HEK293T (cell line): ENCODE measurements around the gene LRRC57.
A peak's percentile ranks its signal among the peaks of the same experiment; 100 is the strongest.

ENCODE experiments used
- CTCF ChIA-PET: fragments of 350-600 bp; formaldehyde crosslinking; extraction: SDS; loops from one replicate; lab custom pipeline; 2021; ENCODE audit warnings: antibody characterized with exemption, inconsistent platforms; lab: Yijun Ruan, JAX
- POLR2A ChIA-PET: fragments of 350-600 bp; formaldehyde crosslinking; extraction: SDS; loops from one replicate; lab custom pipeline; 2020; ENCODE audit warnings: antibody characterized with exemption, inconsistent platforms; lab: Yijun Ruan, JAX
- DNase-seq: peaks from one replicate; pipeline ENCODE4 v3.0.0; 2012; ENCODE audit warnings: mixed read lengths; ENCODE audit errors: extremely low spot score
- ARNT ChIP-seq: fragments of 450-650 bp; IDR thresholded peaks from 2 replicates; pipeline ENCODE4 v1.6.1; 2017; ENCODE audit warnings: mild to moderate bottlenecking
- BHLHE40 ChIP-seq: fragments of 450-650 bp; IDR thresholded peaks from 2 replicates; pipeline ENCODE4 v1.6.1; 2016; ENCODE audit warnings: mild to moderate bottlenecking, moderate library complexity, borderline replicate concordance
- CTBP1 ChIP-seq: fragments of 450-650 bp; IDR thresholded peaks from 2 replicates; pipeline ENCODE4 v1.6.1; 2016; ENCODE audit warnings: borderline replicate concordance
- ELF4 ChIP-seq: fragments of 450-650 bp; IDR thresholded peaks from 2 replicates; pipeline ENCODE4 v1.6.1; 2017; ENCODE audit warnings: antibody characterized with exemption
- FOXA1 ChIP-seq: fragments of 450-650 bp; IDR thresholded peaks from 2 replicates; pipeline ENCODE4 v1.6.1; 2016; ENCODE audit warnings: mild to moderate bottlenecking
- FOXK2 ChIP-seq: fragments of 450-650 bp; IDR thresholded peaks from 2 replicates; pipeline ENCODE4 v1.6.1; 2016; ENCODE audit warnings: mild to moderate bottlenecking
- FOXM1 ChIP-seq: fragments of 450-650 bp; IDR thresholded peaks from 2 replicates; pipeline ENCODE4 v1.6.1; 2017; ENCODE audit warnings: mild to moderate bottlenecking, borderline replicate concordance
- HDGF ChIP-seq: fragments of 450-650 bp; IDR thresholded peaks from 2 replicates; pipeline ENCODE4 v1.6.1; 2017; ENCODE audit warnings: antibody characterized with exemption, borderline replicate concordance
- L3MBTL2 ChIP-seq: fragments of 450-650 bp; conservative IDR thresholded peaks from 2 replicates; pipeline ENCODE4 v1.6.1; 2016; ENCODE audit warnings: mild to moderate bottlenecking
- LEF1 ChIP-seq: fragments of 450-650 bp; IDR thresholded peaks from 2 replicates; pipeline ENCODE4 v1.6.1; 2017; ENCODE audit warnings: mild to moderate bottlenecking, borderline replicate concordance
- NFRKB ChIP-seq: fragments of 450-650 bp; IDR thresholded peaks from 2 replicates; pipeline ENCODE4 v1.6.1; 2016; ENCODE audit warnings: mild to moderate bottlenecking, moderate library complexity
- SP1 ChIP-seq: fragments of 450-650 bp; IDR thresholded peaks from 2 replicates; pipeline ENCODE4 v1.6.1; 2017
- SUZ12 ChIP-seq: fragments of 450-650 bp; IDR thresholded peaks from 2 replicates; pipeline ENCODE4 v1.6.1; 2016; ENCODE audit warnings: mild to moderate bottlenecking
- TARDBP ChIP-seq: fragments of 450-650 bp; IDR thresholded peaks from 2 replicates; pipeline ENCODE4 v1.6.1; 2016
- ZNF384 ChIP-seq: fragments of 450-650 bp; IDR thresholded peaks from 2 replicates; pipeline ENCODE4 v1.6.1; 2016
- TF ChIP-seq, protein P1 (sequence below): fragments of 450-650 bp; IDR thresholded peaks from 2 replicates; pipeline ENCODE4 v1.6.1; 2016

LRRC57 gene

DNA sequence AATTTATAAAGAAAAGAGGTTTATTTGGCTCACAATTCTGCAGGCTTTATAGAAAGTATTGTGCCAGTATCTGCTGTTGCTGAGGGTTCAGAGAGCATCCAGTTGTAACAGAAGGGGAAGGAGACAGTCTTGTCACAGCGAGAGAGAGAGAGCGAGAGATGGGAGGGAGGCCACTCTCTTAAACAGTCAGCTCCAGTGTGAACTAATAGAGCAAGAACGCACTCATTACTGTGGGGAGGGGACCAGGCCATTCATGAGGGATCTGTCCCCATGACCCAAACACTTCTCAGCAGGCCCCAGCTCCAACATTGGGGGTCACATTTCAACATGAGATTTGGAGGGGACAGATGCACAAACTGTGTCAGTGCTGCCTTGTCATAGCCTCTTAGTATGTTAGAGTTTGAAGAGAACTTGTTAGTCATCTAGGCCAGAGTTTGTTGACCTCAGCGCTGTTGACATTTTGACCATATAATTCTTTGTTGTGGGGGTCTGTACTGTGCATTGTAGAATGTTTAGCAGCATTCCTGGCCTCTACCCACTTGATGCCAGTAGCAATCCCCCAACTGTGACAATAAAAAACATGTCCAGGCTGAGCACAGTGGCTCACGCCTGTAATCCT lies 42.1 kb upstream of the LRRC57 start:
- TF ChIP-seq SP1 = no peak

DNA sequence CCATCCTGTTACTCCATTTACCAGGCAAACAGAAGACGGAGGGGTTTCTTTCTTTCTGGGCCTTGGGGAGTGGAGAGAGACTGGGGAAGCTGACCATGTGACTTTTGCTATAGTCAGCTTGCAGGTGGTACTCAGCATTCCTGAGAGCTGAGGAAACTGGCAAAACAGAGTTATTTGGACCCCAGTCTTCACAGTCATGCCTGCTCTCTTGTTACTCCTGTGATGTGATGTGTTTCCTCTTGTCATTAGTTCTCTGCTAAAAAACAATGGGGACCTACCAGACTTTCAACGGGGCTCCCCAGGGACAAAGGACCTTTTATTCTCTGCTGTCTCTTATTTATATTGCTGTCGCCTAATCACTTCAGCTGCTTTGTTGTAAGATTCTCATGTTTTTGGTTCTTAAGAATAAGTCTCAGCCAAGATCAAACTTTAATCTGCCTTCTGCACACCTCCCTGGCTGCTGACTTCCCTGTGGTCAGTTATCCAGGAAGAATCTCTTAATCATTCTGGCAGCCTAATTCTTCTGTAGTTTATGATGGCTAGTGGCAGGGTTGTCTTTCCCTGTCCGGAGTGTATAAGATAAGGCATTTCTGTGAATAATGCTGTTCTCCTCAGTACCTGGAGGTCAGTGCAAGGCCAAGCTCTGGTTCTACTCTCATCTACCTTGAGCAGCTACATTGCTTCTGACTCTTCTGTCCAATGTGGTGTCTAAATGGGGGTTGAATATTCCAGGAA lies 35.6 kb upstream of the LRRC57 start:
- TF ChIP-seq FOXA1 (no peak), L3MBTL2 (no peak), BHLHE40 (no peak), LEF1 (no peak), NFRKB (no peak), ARNT (no peak), ZNF384 (no peak), SP1 (no peak)
- CTCF ChIA-PET = interaction anchor here (0.6 kb wide), 1 partner anchor 59 kb away, joined by 4 read pairs; no protein-coding TSS in a partner anchor
- POLR2A ChIA-PET = no interaction called here

More for the DNA sequence above, 42.1 kb upstream of the LRRC57 start:
- no peak for DNase-seq
- ChIA-PET POLR2A (interaction anchor here (1.0 kb wide), 1 partner anchor 26 kb away, joined by 3 read pairs; no protein-coding TSS in a partner anchor), CTCF (no interaction called here)

DNA sequence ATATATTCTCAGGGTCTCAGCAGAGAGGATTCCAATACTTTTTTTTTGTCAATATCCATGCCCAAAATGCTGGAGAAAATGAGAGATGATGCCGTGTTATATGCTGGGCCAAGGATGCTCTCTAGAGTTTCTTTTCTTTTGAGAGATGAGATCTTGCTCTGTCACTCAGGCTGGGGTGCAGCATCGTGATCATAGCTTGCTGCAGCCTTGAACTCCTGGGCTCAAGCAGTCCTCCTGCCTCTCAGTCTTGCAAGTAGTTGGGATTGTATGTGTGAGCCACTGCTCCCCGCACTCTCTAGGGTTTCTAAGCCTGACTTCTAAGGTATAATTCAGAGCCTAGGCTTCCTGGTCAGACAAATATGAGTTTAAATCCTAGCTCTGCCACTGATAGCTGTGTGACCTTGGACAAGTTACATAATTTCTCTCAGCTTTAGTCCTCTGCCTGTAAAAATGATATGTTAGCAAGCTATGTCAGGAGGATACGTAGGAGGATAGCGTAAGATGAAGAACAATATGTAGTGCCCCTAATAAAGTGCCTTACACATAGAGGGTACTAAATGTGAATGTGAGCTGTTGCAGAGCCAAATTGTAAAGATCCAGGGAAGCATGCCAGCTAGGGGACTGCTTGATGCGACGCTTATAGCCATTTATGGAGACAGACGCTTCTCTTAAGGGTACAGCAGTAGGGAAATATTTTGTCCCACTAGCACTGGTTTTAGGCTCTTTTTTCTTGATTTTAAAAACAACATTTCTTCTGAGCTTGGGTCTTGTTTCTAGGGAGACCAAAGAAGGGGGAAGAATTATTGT lies 34.2 kb upstream of the LRRC57 start:
- ChIA-PET POLR2A (interaction anchor here (0.9 kb wide), 1 partner anchor 8 kb away, joined by 4 read pairs; the partner anchor contains the start of gene STARD9), CTCF (interaction anchor here (1.6 kb wide), 1 partner anchor 9 kb away, joined by 7 read pairs; no protein-coding TSS in a partner anchor)
- DNase-seq = no peak
- TF ChIP-seq ARNT (no peak), CTBP1 (no peak), L3MBTL2 (no peak)

More for the DNA sequence above, 35.6 kb upstream of the LRRC57 start:
- no peak for DNase-seq

DNA sequence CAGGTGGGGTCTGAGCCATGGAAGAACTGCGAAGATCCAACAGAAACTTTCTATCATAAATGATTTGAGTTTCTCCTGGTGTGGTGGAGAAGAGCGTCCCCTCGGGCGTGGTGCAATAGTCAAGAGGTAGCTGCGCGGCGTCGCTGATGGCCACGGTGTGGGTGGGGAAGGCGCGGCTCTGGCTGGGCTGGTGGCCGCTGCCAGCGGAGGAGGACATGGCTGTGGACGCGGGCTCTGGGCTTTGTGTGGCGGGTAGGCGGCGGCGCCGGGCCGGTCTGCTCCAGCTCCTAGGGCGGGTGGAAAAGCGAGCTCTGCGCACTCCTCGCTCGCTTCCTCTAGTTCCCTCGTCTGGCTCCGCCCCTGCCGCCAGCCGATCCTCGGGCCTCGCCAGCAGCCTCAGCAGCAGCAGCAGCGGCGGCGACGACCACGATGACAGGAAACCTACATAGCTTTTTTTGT lies 32.7 kb upstream of the LRRC57 start:
- TF ChIP-seq L3MBTL2 = peak; percentile 30; the same call in 1 of the 2 replicates
- no peak for TF ChIP-seq BHLHE40
- DNase-seq = peak; percentile 67
- ChIA-PET POLR2A (interaction anchor here (1.0 kb wide), 1 partner anchor 86 kb away, joined by 4 read pairs; the partner anchor contains the start of gene SNAP23), CTCF (interaction anchor here (0.7 to 1.0 kb wide), 3 partner anchors 10 to 196 kb away, joined by 3 read pairs; no protein-coding TSS in a partner anchor)

DNA sequence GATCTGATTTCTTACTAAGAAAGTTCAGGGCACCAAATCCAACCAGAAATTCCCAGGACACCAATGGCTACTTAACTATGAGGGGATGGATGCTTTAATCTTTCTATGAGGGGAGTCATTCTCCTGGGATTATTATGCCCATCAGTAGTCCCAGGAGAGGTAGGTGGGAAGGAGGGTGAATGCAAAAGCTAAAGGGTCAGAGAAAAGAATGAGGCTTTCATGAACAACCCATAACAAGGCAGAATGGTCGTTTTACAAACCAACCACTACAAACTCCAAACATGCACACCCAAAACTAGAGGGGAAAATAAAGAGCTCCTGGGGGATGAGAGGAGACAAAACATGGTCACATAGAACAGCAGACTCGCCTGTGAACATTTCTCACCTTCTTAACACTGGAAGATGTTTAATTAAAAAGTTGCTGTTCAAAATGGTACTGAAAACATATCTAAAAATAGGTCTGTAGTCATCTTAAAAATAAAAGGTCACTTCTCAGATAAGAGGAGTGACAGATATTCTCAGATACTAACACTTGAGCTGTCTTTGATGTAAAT lies 30.5 kb upstream of the LRRC57 start:
- ChIA-PET CTCF (no interaction called here), POLR2A (no interaction called here)
- no peak for TF ChIP-seq LEF1
- TF ChIP-seq FOXK2 = no peak
- TF ChIP-seq BHLHE40 = no peak
- DNase-seq = no peak

DNA sequence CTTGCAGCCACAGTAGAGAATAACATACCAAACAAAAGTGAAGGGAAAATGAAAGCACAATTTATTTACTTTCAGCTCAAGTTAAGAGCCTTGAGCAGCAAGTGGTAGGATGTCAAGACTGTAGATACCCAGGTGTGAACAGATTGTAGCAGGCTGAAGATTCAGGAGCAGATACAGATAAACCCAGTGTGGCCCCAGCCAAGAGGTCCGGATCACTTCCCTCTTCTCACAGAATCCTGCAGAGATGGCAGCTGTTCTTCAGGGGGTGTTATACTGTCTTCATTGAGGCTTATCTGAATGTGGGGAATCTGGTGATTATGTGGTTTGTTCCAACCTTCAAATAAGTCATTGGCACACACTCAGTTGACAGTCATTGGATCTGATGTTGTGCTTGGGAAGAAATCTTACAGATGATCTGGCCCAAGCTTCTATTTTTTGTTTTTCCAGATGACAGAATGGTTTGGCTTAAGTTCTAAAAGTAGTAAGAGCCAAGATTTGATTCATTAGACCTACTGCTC lies 29.0 kb upstream of the LRRC57 start:
- ChIA-PET CTCF (no interaction called here), POLR2A (no interaction called here)
- TF ChIP-seq SP1 = no peak
- TF ChIP-seq, protein P1, sequence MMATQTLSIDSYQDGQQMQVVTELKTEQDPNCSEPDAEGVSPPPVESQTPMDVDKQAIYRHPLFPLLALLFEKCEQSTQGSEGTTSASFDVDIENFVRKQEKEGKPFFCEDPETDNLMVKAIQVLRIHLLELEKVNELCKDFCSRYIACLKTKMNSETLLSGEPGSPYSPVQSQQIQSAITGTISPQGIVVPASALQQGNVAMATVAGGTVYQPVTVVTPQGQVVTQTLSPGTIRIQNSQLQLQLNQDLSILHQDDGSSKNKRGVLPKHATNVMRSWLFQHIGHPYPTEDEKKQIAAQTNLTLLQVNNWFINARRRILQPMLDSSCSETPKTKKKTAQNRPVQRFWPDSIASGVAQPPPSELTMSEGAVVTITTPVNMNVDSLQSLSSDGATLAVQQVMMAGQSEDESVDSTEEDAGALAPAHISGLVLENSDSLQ = no peak
- TF ChIP-seq BHLHE40 = no peak
- TF ChIP-seq FOXA1 = no peak
- no peak for TF ChIP-seq ELF4
- no peak for TF ChIP-seq FOXK2
- TF ChIP-seq NFRKB = no peak
- no peak for TF ChIP-seq ARNT
- TF ChIP-seq TARDBP = no peak
- TF ChIP-seq SUZ12 = no peak
- no peak for TF ChIP-seq CTBP1
- TF ChIP-seq LEF1 = no peak
- no peak for TF ChIP-seq ZNF384
- no peak for TF ChIP-seq HDGF
- TF ChIP-seq FOXM1 = no peak
- no peak for DNase-seq

DNA sequence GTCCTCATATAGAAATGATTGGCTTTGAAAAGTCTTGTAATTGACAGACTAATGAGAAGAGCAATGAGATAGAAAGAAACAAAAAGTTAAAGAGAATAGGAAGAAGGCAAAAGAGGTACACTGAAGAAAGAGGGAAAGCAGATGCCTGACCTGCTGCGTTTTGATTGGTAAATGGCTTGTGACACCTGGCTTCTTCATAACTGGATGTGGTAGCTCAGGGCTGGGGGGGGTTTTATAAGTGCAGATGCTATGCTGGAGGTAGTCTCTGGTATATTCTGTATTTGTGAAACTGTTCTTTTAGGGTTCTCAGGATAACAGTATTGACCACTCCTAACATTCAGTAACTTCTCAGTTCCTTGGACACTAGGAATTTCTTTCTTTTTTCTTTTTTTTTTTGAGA lies 28.2 kb upstream of the LRRC57 start:
- no peak for DNase-seq
- ChIA-PET POLR2A (no interaction called here), CTCF (no interaction called here)
- TF ChIP-seq ARNT (no peak), FOXM1 (no peak), CTBP1 (no peak), BHLHE40 (no peak), ELF4 (no peak), FOXK2 (no peak), FOXA1 (no peak), SUZ12 (no peak)
